Thyroid gland (tissue), 4 donors: ENCODE measurements around the gene CNTN5. TPM values are rescaled to one million over a fixed set of nuclear protein-coding genes. Genes with fewer than 3 reads are reported as not detected.

Experiments used
- DNase-seq, 2 donors: peaks; one replicate each; pipeline ENCODE4 v3.0.0-alpha.2; 2019
- H3K27ac ChIP-seq, 3 donors: fragments of 200-600 bp; sonication (generic); 1 replicate in 2 of 3; 2 replicates in 1 of 3; pipeline ENCODE4 v1.5.1; 2016 to 2019; ENCODE audit warnings: mild to moderate bottlenecking in 1 of 3, moderate library complexity in 1 of 3
- H3K27me3 ChIP-seq: fragments of 200-600 bp; sonication (generic); one replicate; pipeline ENCODE4 v1.5.1; 2019
- H3K36me3 ChIP-seq, 2 donors: fragments of 200-600 bp; sonication (generic); one replicate each; pipeline ENCODE4 v1.5.1; 2016 to 2019
- H3K4me1 ChIP-seq, 2 donors: fragments of 200-600 bp; sonication (generic); one replicate each; pipeline ENCODE4 v1.5.1; 2017 to 2019
- H3K4me3 ChIP-seq, 3 donors: fragments of 200-600 bp; sonication (generic); replicated peaks in 1 of 3; 1 replicate in 2 of 3; 2 replicates in 1 of 3; pipeline ENCODE4 v1.5.1; 2016; ENCODE audit warnings: mild to moderate bottlenecking in 1 of 3
- H3K9me3 ChIP-seq: fragments of 200-600 bp; sonication (generic); one replicate; pipeline ENCODE4 v1.5.1; 2017
- POLR2A ChIP-seq, 2 donors: fragments of 450-650 bp; IDR thresholded peaks; one replicate each; pipeline ENCODE4 v1.6.1; 2017; ENCODE audit warnings: antibody characterized with exemption in 2 of 2, mild to moderate bottlenecking in 2 of 2, moderate library complexity in 1 of 2
- WGBS, 2 donors: methylation state at CpG; one replicate each; pipeline ENCODE4 v1.1.5; 2017; 5-methylcytosine and 5-hydroxymethylcytosine counted together
- intact Hi-C: fragments of 100-400 bp; cut with DNase I; formaldehyde crosslinking; loops from one replicate; pipeline ENCODE4 v1.15.1; 2023
- total RNA-seq, 4 donors: library from RNA; depleted of rRNA; stranded (reverse); fragments of >200 nt; gene quantifications; one replicate each; pipeline ENCODE4 v1.2.3, GENCODE V29; 2016
- TF ChIP-seq, protein P1 (sequence below), 6 experiments: fragments of 200-600 bp in 3 of 6; fragments of 450-650 bp in 3 of 6; sonication (generic) in 3 of 6; IDR thresholded peaks; one replicate each; pipeline ENCODE4 v1.5.1; 2016 to 2019; ENCODE audit warnings: antibody characterized with exemption in 6 of 6, mild to moderate bottlenecking in 2 of 6, inconsistent platforms in 1 of 6, moderate library complexity in 1 of 6

CNTN5 gene
- total RNA-seq, 4 donors from 2014 or later: 1.9 to 14.3 (median 12.0) TPM

GRCh38 chr11:100119176-100119575 is 1098.4 kb downstream of the CNTN5 start:
- H3K4me3 ChIP-seq: no peak overlapping the region
- no peaks in the 10 kb centered on the region for H3K4me1 ChIP-seq
- TF ChIP-seq, protein P1, sequence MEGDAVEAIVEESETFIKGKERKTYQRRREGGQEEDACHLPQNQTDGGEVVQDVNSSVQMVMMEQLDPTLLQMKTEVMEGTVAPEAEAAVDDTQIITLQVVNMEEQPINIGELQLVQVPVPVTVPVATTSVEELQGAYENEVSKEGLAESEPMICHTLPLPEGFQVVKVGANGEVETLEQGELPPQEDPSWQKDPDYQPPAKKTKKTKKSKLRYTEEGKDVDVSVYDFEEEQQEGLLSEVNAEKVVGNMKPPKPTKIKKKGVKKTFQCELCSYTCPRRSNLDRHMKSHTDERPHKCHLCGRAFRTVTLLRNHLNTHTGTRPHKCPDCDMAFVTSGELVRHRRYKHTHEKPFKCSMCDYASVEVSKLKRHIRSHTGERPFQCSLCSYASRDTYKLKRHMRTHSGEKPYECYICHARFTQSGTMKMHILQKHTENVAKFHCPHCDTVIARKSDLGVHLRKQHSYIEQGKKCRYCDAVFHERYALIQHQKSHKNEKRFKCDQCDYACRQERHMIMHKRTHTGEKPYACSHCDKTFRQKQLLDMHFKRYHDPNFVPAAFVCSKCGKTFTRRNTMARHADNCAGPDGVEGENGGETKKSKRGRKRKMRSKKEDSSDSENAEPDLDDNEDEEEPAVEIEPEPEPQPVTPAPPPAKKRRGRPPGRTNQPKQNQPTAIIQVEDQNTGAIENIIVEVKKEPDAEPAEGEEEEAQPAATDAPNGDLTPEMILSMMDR (IDR thresholded peaks at IDR 0.05): no peak
- no peak for TF ChIP-seq POLR2A (IDR thresholded peaks at IDR 0.05)
- no peak overlapping the region for H3K27ac ChIP-seq
- no peaks in the 10 kb centered on the region for H3K36me3 ChIP-seq
- no peak for DNase-seq
- no peaks in the 10 kb centered on the region for H3K27me3 ChIP-seq
- intact Hi-C loops: no loop called here
- WGBS, 2 donors: 34 to 43% methylated on average over 1 of the region's 1 CpG
- no peaks in the 10 kb centered on the region for H3K9me3 ChIP-seq

DNA sequence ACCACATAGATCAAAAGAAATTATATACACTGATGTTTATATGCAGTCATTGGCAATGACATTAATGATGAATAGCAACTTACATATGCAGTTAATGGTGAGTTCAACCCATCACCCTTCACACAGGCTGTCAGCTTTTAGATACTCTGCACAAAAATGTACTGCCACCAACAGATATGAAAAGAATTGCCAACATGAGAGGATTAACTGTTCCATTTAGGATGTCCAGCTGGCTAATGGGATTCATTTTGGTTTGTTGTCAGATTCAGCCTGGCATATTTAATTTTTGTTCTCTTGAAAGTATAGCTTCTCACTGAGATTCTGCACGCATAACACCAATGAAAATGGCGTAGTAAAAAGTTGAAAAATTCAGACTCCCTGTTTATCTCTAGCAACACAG is 1112.4 kb downstream of the CNTN5 start:
- Histone ChIP-seq H3K4me3 (no peak overlapping the region), H3K36me3 (no peaks in the 10 kb centered on the region), H3K27me3 (no peaks in the 10 kb centered on the region), H3K27ac (no peak overlapping the region), H3K4me1 (no peaks in the 10 kb centered on the region), H3K9me3 (no peaks in the 10 kb centered on the region)
- no peak for DNase-seq
- intact Hi-C loops: no loop called here
- WGBS, 2 donors: 94 to 96% methylated on average over 2 of the region's 2 CpGs
- no peak for TF ChIP-seq POLR2A (IDR thresholded peaks at IDR 0.05)
- TF ChIP-seq, protein P1 (IDR thresholded peaks at IDR 0.05): no peak

- intact Hi-C loops: no loop called here
- H3K27ac ChIP-seq: no peak overlapping the region
- no peak for TF ChIP-seq POLR2A (IDR thresholded peaks at IDR 0.05)
- TF ChIP-seq, protein P1 (IDR thresholded peaks at IDR 0.05): no peak
- H3K4me3 ChIP-seq: no peak overlapping the region
- H3K27me3 ChIP-seq: no peaks in the 10 kb centered on the region
- H3K4me1 ChIP-seq: no peaks in the 10 kb centered on the region
- 61 to 74% methylated on average over 3 of the region's 3 CpGs for WGBS, 2 donors
- H3K9me3 ChIP-seq: no peaks in the 10 kb centered on the region
- H3K36me3 ChIP-seq: no peaks in the 10 kb centered on the region
- DNase-seq: no peak
Observed at GRCh38 chr11:100141201-100141600, 1120.5 kb downstream of the CNTN5 start.

- Histone ChIP-seq H3K27me3 (no peaks in the 10 kb centered on the region), H3K9me3 (no peaks in the 10 kb centered on the region), H3K36me3 (no peaks in the 10 kb centered on the region), H3K4me1 (no peaks in the 10 kb centered on the region), H3K4me3 (no peak overlapping the region), H3K27ac (no peak overlapping the region)
- TF ChIP-seq POLR2A (IDR thresholded peaks at IDR 0.05): no peak
- TF ChIP-seq, protein P1 (IDR thresholded peaks at IDR 0.05): no peak
- DNase-seq: peak in 1 of 2 donors; percentile 3
- 31 to 37% methylated on average over 6 of the region's 6 CpGs for WGBS, 2 donors
- intact Hi-C loops: no loop called here
Observed at GRCh38 chr11:100151944-100152343, 1131.2 kb downstream of the CNTN5 start.

- Histone ChIP-seq H3K9me3 (no peaks in the 10 kb centered on the region), H3K36me3 (no peaks in the 10 kb centered on the region), H3K27me3 (no peaks in the 10 kb centered on the region), H3K4me3 (no peak overlapping the region), H3K27ac (no peak overlapping the region), H3K4me1 (no peaks in the 10 kb centered on the region)
- no peak for DNase-seq
- TF ChIP-seq, protein P1 (IDR thresholded peaks at IDR 0.05): no peak
- no peak for TF ChIP-seq POLR2A (IDR thresholded peaks at IDR 0.05)
- intact Hi-C loops: no loop called here
Observed at GRCh38 chr11:100152766-100153165, 1132.0 kb downstream of the CNTN5 start.
